ENCODE measurements around the gene CLMN.
"Not testable (repeated sequence)": the region's sequence is repeated elsewhere in the genome, so short reads cannot be mapped to it uniquely, and the experiment has no call there.

CLMN gene

DNA sequence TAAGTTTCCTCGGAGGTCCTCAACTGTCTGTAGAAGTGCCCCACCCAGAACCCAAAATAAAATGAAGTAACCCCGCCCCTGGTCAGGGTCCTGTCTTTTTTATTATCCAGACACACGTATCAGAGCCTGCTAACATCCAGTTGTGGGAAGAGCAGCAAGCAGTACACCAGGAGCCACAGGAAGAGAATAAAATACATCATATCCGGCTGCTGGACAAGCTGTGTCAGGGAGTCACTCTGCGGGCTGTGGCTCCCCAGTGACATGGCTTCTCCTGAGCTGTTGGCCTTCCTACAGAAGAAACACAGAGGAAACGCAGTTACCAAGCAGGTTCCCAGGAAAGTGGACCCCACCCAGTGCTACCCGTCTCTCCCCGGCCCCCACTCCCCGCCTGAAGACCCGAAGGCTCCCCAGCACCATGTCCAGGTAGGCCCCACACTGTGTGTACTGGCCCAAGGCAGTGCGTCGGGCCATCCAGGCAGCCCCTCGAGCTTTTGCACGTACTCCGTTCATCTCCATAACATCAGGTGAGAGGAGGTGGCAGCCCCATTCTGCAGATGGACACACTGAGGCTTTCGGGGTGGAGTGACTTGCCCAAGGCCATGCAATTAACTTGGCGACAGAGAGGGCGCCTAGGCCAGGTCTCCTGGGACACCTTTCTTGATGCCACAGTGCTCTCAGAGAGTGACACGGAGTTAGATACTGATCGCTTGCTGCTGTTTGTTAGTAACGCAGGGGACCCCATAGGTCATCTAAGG lies 128.1 kb downstream of the CLMN start:
- no peak for DNase-seq

DNA sequence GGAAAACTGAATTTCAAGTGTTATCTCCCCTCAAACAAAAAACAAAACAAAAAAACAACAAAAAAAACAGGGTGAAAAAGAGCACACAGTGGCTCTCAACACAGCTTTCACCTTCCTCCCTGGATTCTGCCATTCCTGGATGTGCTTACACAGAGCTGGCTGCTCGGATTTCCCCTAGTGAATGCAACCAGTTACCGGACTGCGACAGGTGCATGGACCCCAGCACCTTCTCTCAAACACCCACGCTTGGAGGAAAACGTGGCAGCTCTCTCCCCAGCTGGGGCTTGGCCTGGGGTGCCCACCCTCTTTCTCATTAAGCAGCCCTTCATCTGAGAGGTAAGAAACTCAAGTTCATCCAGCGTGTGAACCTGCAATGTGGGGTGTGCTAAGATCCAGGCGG lies 128.9 kb downstream of the CLMN start:
- DNase-seq, result no peak

- DNase-seq, result peak; percentile 4
Measured at GRCh38 chr14:95190346-95190840, 129.3 kb downstream of the CLMN start.

DNA sequence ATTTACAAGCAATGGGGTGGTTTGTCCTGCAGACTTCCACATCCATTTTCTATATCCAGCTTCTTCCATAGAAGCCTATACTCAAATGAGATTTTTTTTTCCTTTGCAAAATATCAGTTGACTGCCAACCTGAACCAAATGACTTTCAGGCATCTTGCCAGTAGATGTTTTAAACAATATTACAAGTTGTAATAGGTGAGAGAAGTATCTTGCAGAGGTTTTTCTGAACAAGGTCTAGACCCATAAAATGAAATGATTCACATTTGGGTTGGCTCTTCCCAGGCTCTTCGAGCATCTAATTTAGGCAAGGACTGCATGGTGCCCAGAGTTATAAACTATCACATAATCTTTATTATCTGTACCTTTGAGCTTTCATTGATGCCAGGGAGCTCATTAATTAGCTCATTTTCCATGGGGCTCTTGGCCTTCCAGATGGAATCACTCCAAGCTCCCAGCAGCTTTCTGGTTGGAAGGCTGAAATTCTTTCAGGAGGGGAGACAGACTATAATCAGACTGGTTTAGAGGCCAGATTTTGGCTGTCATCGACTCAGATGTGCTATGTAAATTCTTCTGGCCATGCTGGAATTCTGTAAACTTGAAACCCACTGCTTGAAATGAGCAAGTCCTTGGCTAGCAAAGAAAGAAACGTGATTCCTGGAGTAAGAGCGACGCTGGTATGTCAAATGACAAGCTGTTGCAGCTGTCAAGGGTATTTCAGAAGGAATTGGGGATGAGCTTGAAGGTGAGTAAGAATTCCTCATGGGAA lies 130.2 kb downstream of the CLMN start:
- DNase-seq, result peak; percentile 18

- DNase-seq, result no peak
Measured at GRCh38 chr14:95188380-95188779, 131.3 kb downstream of the CLMN start.

DNA sequence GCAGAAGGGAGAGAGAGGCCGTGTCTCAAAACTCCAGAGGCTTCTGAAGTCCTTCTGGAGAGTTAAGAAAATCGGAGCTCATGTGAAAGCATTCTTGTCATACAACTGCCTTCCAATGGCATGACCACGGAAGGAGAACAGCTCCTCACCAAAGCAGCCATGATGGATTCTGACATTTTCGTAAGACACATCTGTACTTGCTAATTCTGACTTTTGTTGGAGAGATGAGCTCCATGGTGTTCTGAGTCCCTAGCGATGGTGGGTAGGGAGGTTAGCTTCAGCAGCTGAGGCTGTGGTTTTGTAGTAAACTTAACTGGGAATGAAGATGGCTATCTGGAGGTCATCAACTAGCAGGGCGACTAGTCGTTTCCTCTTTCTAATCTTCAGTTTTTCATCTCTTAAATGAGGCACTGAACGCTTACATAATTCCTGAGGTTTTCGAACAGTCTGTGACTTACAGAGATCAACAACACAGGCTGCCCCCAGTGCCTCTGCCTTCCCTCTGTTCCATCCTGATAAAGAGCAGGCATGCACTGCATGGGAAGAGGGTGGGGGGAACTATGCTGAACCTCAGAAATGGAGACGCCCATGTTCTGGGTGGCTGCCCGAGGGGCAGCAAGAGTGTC lies 133.8 kb downstream of the CLMN start:
- no peak for DNase-seq

DNA sequence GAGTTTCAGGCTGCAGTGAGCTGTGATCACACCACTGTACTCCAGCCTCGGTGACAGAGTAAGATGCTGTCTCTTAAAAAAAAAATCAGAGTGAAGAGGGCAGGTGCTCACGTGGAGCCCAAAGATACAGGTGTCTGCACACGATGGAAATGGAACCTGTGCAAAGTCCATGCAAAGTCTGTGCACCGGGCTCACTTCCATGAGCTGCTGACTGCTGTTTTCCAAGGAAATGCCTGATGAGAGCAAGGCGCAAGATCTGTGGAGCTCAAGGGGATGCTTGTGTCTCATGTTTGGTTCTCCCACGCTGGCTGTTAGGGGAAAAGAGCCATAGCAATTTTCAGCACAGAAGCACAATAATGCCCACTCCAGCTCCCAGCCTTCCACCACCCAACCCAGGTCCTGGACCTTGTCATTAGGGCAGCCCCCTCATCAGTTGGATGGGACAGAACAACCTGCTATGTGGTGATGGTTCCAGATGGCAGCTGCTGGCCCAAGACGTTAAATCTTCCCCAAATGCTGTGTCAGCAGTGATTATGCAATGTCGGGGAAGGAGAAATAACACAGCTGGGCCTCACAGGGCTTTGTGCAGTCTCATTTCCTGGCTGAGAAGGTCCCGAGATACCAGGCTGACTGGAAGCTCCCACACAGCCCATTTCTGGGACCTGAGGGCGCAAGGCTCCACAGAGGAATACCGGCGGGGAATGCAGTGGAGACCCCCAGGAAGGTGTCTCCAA lies 134.5 kb downstream of the CLMN start:
- DNase-seq, result peak; percentile 45

DNA sequence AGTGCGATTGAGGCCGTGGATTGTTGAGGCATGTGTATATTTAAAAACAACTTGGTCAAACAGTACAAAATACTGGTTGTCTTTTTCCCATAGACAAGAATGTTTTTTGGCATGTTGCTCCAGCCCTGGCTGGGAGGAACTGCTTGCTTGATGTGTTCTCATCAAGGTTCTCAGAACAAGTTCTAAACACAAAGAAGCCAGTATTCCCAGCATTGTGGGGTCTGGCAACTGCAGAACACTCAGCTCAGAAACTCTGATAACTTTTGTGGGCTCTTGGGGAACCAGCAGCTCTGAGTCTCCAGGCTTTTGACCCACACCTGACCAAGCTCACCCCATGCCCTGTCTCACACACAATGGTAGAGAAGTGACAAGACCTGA lies 135.3 kb downstream of the CLMN start:
- DNase-seq, result no peak

GRCh38 chr14:95183532-95184412 lies 135.9 kb downstream of the CLMN start:
- DNase-seq, result peak; percentile 79

DNA sequence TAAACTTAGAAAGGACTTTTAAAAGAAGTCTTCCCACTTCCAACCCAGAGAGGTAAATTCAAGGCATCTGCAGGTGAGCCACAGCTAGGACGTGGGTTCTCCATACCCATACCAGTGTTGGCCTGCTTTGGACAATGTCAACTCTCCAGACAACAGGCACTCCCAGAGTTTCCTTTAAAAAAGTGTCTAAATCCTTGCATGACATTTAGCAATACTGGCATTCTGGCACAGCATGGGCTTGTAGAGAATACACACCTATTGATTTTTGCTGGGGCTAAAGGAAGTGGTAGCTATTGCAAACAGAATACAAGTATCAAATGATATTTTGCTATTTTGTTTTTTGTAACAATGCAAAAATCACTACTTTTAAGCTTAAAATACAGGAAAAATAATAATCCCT lies 136.6 kb downstream of the CLMN start:
- no peak for DNase-seq

GRCh38 chr14:95182379-95182778 lies 137.3 kb downstream of the CLMN start:
- no peak for DNase-seq

- no peak for DNase-seq
Measured at GRCh38 chr14:95180966-95181741, 138.6 kb downstream of the CLMN start.

DNA sequence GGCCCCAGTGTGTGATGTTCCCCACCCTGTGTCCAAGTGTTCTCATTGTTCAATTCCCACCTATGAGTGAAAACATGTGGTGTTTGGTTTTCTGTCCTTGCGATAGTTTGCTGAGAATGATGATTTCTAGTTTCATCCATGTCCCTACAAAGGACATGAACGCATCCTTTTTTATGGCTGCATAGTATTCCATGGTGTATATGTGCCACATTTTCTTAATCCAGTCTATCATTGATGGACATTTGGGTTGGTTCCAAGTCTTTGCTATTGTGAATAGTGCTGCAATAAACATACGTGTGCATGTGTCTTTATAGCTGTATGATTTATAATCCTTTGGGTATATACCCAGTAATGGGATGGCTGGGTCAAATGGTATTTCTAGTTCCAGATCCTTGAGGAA lies 144.0 kb downstream of the CLMN start:
- not testable (repeated sequence) for DNase-seq

- peak; percentile 26 for DNase-seq
Measured at GRCh38 chr14:95174184-95174792, 145.4 kb downstream of the CLMN start.

DNA sequence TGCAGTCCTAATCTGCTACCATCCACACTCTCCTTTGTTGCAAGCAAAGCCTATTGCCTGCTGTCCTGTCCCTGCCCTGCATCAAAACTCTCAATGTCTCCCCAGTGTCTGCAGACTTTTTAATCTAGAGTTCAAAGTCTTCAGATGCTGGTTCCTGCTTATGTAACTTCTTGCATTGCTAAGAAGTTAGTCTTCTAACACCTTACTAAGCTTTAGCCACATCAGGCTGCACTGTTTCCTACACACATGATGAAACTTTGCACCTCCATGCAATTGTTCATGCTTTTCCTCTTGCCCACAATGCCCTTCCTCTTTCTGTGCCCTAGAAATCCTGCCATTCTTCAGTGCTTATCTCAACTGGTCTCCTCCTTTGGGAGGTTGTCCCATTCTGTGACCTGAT lies 146.2 kb downstream of the CLMN start:
- DNase-seq, result no peak

DNA sequence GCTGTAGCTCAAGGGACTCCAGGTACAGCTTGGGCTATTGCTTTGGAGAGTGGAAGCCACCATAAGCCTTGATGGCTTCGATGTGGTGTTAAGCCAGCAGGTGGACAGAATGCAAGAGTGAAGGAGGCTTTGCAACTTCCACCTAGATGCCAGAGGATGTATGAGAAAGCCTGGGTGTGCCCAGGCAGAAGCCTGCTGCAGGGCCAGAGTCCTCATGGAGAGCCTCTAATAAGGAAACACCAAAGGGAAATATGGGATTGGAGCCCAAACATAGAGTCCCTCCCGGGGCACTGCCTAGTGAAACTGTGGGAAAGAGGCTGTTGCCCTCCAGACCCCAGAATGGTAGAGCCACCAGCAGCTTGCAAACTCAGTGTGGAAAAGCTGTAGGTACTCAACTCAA lies 152.5 kb downstream of the CLMN start:
- no peak for DNase-seq

DNA sequence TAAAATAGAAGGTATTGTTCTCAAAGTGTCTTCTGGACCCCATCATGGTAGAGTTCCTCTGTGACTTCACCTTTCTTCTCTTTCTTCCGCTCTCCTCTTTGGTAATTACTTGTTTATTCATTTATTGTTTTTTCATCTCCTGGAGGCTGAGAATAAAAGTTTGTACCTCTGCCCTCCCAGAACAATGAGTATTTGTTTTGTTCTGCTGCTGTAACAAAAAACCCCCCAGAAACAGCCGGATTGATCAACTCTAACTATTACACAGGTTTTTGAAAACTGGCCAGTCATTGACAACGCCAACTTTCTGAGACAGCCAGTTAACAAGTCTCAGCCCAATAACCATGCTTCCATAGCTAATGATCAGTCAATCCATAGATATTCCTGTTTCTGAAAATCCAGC lies 154.2 kb downstream of the CLMN start:
- DNase-seq, result no peak

DNA sequence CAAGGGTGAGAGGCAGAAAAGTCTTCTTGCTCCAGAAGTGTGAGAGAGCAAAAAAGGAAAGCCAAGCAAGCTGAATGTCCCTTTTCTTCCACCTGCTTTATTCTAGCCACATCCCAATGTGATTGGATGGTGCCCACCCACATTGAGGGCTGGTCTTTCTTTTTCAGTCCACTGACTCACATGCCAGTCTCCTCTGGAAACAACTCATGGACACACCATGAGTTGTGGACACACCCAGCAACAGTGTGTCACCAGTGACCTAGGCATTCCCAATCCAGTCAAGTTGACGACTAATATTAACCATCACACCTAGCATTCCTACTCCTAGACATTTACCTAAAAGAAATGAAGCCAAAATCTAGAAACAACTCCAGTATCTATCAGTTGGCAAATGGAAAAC lies 155.2 kb downstream of the CLMN start:
- peak; percentile 4 for DNase-seq

- DNase-seq, result no peak
Measured at GRCh38 chr14:95163666-95164065, 156.0 kb downstream of the CLMN start.

- no peak for DNase-seq
Measured at GRCh38 chr14:95163132-95163531, 156.6 kb downstream of the CLMN start.

DNA sequence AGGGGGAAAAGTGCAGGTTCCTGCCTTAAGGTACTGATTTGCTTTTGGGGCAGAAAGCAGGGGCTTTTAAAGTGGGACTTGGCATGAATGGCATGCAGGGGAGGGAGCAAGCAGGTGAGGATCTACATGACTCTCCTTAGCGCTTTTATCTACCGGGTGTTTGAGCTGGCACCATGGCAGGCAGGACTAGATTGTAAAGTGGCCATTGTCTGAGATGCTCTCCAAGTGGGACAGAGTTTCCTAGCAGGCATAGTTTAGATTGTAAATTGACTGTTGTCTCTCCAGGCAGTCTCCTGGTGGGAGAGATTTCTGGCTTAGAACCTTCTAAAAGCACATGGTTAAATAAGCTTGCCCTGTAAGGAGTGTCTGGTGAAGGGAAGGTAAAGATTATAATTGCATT lies 157.1 kb downstream of the CLMN start:
- DNase-seq, result no peak

Measured in fibroblast of skin of back (primary cell).